HEK293 (cell line): Measurements from ENCODE around the gene APOBEC4.

ENCODE experiments used
- BCL6B ChIP-seq: fragments of 450-650 bp; formaldehyde crosslinking; IDR thresholded peaks from 2 replicates; pipeline ENCODE4 v1.5.1; 2017; ENCODE audit warnings: missing biosample characterization, missing genetic modification characterization
- ZNF529 ChIP-seq: fragments of 450-650 bp; formaldehyde crosslinking; IDR thresholded peaks from 2 replicates; pipeline ENCODE4 v1.5.1; 2017; ENCODE audit warnings: missing genetic modification characterization, missing biosample characterization; ENCODE audit not compliant: insufficient replicate concordance
- ZNF837 ChIP-seq: fragments of 450-650 bp; formaldehyde crosslinking; IDR thresholded peaks from 2 replicates; pipeline ENCODE4 v1.5.1; 2016; ENCODE audit warnings: missing biosample characterization, missing genetic modification characterization
- TF ChIP-seq, protein P1 (sequence below): fragments of 450-650 bp; formaldehyde crosslinking; IDR thresholded peaks from 2 replicates; pipeline ENCODE4 v1.5.1; 2016; ENCODE audit warnings: missing biosample characterization, missing genetic modification characterization

GRCh38 chr1:183653876-183654451 is 848 bp upstream of the APOBEC4 start:
- TF ChIP-seq ZNF529 (tag by site-specific recombination) (no peak), BCL6B (tag by site-specific recombination) (no peak), ZNF837 (tag by site-specific recombination) (no peak)
- TF ChIP-seq, protein P1, sequence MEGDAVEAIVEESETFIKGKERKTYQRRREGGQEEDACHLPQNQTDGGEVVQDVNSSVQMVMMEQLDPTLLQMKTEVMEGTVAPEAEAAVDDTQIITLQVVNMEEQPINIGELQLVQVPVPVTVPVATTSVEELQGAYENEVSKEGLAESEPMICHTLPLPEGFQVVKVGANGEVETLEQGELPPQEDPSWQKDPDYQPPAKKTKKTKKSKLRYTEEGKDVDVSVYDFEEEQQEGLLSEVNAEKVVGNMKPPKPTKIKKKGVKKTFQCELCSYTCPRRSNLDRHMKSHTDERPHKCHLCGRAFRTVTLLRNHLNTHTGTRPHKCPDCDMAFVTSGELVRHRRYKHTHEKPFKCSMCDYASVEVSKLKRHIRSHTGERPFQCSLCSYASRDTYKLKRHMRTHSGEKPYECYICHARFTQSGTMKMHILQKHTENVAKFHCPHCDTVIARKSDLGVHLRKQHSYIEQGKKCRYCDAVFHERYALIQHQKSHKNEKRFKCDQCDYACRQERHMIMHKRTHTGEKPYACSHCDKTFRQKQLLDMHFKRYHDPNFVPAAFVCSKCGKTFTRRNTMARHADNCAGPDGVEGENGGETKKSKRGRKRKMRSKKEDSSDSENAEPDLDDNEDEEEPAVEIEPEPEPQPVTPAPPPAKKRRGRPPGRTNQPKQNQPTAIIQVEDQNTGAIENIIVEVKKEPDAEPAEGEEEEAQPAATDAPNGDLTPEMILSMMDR (tag by site-specific recombination), result no peak
